DOHH2 (cell line): ENCODE results near the gene RAPGEF5.

Experiments used
- H3F3A ChIP-seq: fragments of 200-600 bp; sonication (generic), shearing (Covaris generic); 2 replicates; pipeline ENCODE4 v1.6.0; 2016; ENCODE audit warnings: antibody characterized with exemption, mild to moderate bottlenecking; ENCODE audit not compliant: control insufficient read depth, insufficient read depth
- H3K27ac ChIP-seq: fragments of 200-600 bp; sonication (generic); 2 replicates; pipeline ENCODE4 v1.5.1; 2014; ENCODE audit warnings: low read depth, mild to moderate bottlenecking, low read length, moderate library complexity
- H3K27me3 ChIP-seq: fragments of 200-600 bp; sonication (generic); 2 replicates; pipeline ENCODE4 v1.6.1; 2014; ENCODE audit warnings: mild to moderate bottlenecking, low read length, mixed read lengths; ENCODE audit not compliant: control insufficient read depth
- H3K36me3 ChIP-seq: fragments of 200-600 bp; sonication (generic); 2 replicates; pipeline ENCODE4 v1.6.1; 2014; ENCODE audit warnings: mild to moderate bottlenecking, low read length, moderate library complexity, mixed read lengths; ENCODE audit not compliant: control insufficient read depth
- H3K4me1 ChIP-seq: fragments of 200-600 bp; sonication (generic); 2 replicates; pipeline ENCODE4 v1.6.1; 2014; ENCODE audit warnings: mild to moderate bottlenecking, low read length, mixed read lengths; ENCODE audit not compliant: control insufficient read depth
- H3K4me2 ChIP-seq: fragments of 200-600 bp; sonication (generic); 2 replicates; pipeline ENCODE4 v1.6.0; 2014; ENCODE audit warnings: mild to moderate bottlenecking, low read length, moderate library complexity
- H3K4me3 ChIP-seq: fragments of 200-600 bp; sonication (generic); 2 replicates; pipeline ENCODE4 v1.5.1; 2014; ENCODE audit warnings: mild to moderate bottlenecking, low read length, mixed read lengths
- H3K79me2 ChIP-seq: fragments of 200-600 bp; sonication (generic); 2 replicates; pipeline ENCODE4 v1.6.1; 2014; ENCODE audit warnings: mild to moderate bottlenecking, low read length, mixed read lengths; ENCODE audit not compliant: control insufficient read depth
- H3K9me2 ChIP-seq: fragments of 200-600 bp; sonication (generic); replicated peaks from 2 replicates; pipeline ENCODE4 v1.6.1; 2014; ENCODE audit warnings: mild to moderate bottlenecking, low read length, mixed read lengths; ENCODE audit not compliant: control insufficient read depth
- H3K9me3 ChIP-seq: fragments of 200-600 bp; sonication (generic); 2 replicates; pipeline ENCODE4 v1.6.1; 2014; ENCODE audit warnings: antibody characterized with exemption, low read length, mixed read lengths; ENCODE audit not compliant: control insufficient read depth, insufficient read depth
- H4K20me1 ChIP-seq: fragments of 200-600 bp; sonication (generic); 2 replicates; pipeline ENCODE4 v1.6.0; 2014; ENCODE audit warnings: low read depth, mild to moderate bottlenecking, antibody characterized with exemption, low read length, moderate library complexity; ENCODE audit not compliant: control insufficient read depth, insufficient read depth
- EZH2phosphoT487 ChIP-seq: fragments of 200-600 bp; sonication (generic); IDR thresholded peaks from 2 replicates; pipeline ENCODE4 v1.6.1; 2017; ENCODE audit warnings: borderline replicate concordance, mild to moderate bottlenecking, antibody characterized with exemption, low read length, moderate library complexity, mixed read lengths
- TF ChIP-seq, protein P1 (sequence below): fragments of 200-600 bp; sonication (generic); IDR thresholded peaks from one replicate; pipeline ENCODE4 v1.5.1; 2014; ENCODE audit warnings: antibody characterized with exemption, mild to moderate bottlenecking, low read depth, low read length; ENCODE audit not compliant: poor library complexity, severe bottlenecking

The RAPGEF5 gene

DNA sequence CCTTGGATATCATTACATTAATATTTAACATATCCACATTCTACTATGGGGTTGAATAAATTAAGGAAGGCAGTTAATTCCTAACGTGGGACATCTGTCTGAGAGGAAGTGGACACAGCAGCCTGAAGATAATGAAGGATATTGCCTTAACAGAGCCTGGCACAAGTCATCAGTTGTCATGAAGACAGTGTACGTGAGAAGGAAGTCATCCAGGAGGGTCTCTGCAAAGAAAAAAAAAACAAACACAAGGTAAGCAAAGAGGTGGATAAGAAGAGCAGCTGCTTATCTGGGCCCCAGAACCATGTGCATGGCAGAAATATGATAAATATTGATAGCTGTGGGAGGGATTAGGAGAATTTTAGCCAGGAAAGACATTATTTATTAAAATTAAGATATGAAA lies 190.0 kb downstream of the RAPGEF5 start:
- H3K4me1 ChIP-seq = no peaks in the 10 kb centered on the region
- no peaks in the 10 kb centered on the region for H4K20me1 ChIP-seq
- TF ChIP-seq, protein P1, sequence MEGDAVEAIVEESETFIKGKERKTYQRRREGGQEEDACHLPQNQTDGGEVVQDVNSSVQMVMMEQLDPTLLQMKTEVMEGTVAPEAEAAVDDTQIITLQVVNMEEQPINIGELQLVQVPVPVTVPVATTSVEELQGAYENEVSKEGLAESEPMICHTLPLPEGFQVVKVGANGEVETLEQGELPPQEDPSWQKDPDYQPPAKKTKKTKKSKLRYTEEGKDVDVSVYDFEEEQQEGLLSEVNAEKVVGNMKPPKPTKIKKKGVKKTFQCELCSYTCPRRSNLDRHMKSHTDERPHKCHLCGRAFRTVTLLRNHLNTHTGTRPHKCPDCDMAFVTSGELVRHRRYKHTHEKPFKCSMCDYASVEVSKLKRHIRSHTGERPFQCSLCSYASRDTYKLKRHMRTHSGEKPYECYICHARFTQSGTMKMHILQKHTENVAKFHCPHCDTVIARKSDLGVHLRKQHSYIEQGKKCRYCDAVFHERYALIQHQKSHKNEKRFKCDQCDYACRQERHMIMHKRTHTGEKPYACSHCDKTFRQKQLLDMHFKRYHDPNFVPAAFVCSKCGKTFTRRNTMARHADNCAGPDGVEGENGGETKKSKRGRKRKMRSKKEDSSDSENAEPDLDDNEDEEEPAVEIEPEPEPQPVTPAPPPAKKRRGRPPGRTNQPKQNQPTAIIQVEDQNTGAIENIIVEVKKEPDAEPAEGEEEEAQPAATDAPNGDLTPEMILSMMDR = no peak
- TF ChIP-seq EZH2phosphoT487 = no peak
- H3K36me3 ChIP-seq = peaks cover 91% of the 10 kb centered on the region
- no peaks in the 10 kb centered on the region for H3K27me3 ChIP-seq
- no peak overlapping the region for H3K27ac ChIP-seq
- H3K4me3 ChIP-seq = no peak overlapping the region
- H3F3A ChIP-seq = peaks cover 52% of the 10 kb centered on the region
- no peaks in the 10 kb centered on the region for H3K9me2 ChIP-seq
- H3K4me2 ChIP-seq = no peak overlapping the region
- H3K9me3 ChIP-seq = no peaks in the 10 kb centered on the region
- H3K79me2 ChIP-seq = peaks cover 10% of the 10 kb centered on the region; the same call in 1 of the 2 replicates

- Histone ChIP-seq H3K4me3 (no peak overlapping the region), H3F3A (peaks cover 44% of the 10 kb centered on the region)
These were observed 197.6 kb downstream of the RAPGEF5 start for GRCh38 chr7:22159341-22159740.

DNA sequence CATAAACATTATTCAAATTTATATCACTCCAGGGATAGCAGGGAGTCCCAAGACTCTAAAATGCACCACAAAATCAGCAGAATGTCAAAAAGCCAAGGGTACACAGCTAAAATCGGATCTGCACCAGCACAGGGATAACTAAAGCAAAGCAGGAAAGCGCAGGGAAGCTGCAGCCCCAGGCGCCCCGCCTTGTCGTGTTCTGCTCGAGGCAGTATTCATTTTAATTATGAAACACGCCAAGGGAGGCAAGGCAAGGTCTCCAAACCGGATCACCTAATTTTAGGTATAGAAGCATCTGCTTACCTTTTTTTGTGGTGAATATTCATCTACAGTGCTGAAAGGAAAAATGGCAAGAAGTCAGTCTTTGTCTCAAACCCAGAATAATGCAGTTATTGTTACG lies 199.4 kb downstream of the RAPGEF5 start:
- H3K4me2 ChIP-seq = no peak overlapping the region
- peaks cover 53% of the 10 kb centered on the region for H3F3A ChIP-seq
- H3K79me2 ChIP-seq = peaks cover 3% of the 10 kb centered on the region; the same call in 1 of the 2 replicates
- H3K36me3 ChIP-seq = peaks cover 98% of the 10 kb centered on the region
- no peak overlapping the region for H3K27ac ChIP-seq
- no peak overlapping the region for H3K4me3 ChIP-seq
- no peak for TF ChIP-seq EZH2phosphoT487
- TF ChIP-seq, protein P1 = no peak
- H3K27me3 ChIP-seq = no peaks in the 10 kb centered on the region
- H3K9me2 ChIP-seq = no peaks in the 10 kb centered on the region
- H4K20me1 ChIP-seq = no peaks in the 10 kb centered on the region
- no peaks in the 10 kb centered on the region for H3K4me1 ChIP-seq
- H3K9me3 ChIP-seq = no peaks in the 10 kb centered on the region

More at GRCh38 chr7:22159341-22159740, 197.6 kb downstream of the RAPGEF5 start:
- no peaks in the 10 kb centered on the region for H3K9me3 ChIP-seq
- H3K27me3 ChIP-seq = no peaks in the 10 kb centered on the region
- H3K4me2 ChIP-seq = no peak overlapping the region
- peaks cover 96% of the 10 kb centered on the region for H3K36me3 ChIP-seq
- no peak for TF ChIP-seq EZH2phosphoT487
- TF ChIP-seq, protein P1 = no peak
- no peaks in the 10 kb centered on the region for H4K20me1 ChIP-seq
- H3K4me1 ChIP-seq = no peaks in the 10 kb centered on the region
- peaks cover 5% of the 10 kb centered on the region; the same call in 1 of the 2 replicates for H3K79me2 ChIP-seq
- H3K27ac ChIP-seq = no peak overlapping the region
- H3K9me2 ChIP-seq = no peaks in the 10 kb centered on the region
